ENCODE data around the gene IL1RAPL2.

- TF ChIP-seq CTCF (IDR thresholded peaks at IDR 0.05) (no peak), POLR2A (IDR thresholded peaks at IDR 0.05) (no peak)
Observed at GRCh38 chrX:104568304-104568915, 2.4 kb downstream of the IL1RAPL2 start.

Data from thyroid gland (tissue), 4 donors.